Measurements from ENCODE around the gene HDAC11. TPM values are rescaled to one million over a fixed set of nuclear protein-coding genes. Genes with fewer than 3 reads are reported as not detected.

Gene HDAC11
- total and polyA plus RNA-seq, 10 of the 15 experiments (the other 5 are each of a cell fraction or from before 2014, with no cell fraction given), result 0.04 to 0.76 (median 0.22) TPM; not detected in 1

DNA sequence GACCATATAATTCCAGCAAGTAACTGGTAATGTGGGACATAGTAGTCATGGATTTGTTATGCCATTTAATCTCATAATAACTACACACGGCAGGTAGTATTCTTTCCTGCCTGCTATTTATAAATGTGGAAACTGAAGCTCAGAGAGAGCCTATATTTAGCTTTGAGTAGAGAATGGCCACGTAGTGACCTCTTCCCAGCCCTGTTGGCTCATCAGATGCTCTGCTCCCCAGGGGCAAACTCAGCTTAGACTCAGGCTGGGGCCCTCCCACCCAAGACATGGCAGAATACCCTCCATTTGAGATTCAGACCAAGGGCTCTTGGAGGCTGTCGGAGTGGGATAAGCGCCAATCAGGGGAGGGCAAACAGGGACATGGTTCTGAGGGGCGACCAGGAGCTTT is 17.3 kb upstream of the HDAC11 start (continued):
- no peak for TF ChIP-seq HCFC1 (IDR thresholded peaks at IDR 0.05; ENCODE audit: low read length)

DNA sequence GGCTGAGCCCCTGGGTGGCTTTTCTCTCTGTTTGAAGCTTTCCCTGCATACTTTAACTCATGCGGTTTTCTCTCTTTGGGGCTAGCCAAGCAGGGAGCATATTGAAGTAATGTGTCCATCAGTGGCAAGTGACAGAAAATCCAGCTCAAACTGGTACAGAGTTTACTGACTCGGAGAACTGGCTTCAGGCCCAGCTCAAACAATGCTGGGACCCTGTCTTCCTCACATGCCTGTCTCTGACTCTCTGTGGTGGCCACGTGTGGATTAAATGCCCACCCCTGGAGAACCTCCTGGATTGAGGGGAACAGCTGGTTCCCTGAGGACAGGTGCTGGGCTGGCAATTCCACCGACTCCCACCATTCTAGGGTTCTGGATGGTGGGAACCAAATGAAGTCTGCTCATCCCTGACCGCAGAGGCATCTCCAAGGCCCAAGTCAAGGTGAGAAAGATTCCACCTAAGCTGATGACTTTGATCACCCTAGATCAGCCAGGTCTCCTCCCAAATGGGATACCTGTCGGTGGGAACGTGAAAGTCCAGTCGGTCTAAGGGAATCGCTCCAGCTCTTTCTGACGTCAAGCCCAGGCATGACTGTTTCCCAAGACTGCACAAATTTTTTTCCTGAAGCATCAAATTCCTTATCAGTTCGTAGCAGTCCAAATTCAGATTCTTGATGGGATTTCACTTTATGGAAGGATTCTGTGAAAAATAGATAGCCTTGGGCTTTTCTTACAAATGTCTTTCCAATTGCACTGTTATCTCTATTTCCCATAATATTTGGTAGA is 16.3 kb upstream of the HDAC11 start:
- Histone ChIP-seq H3K9ac (ENCODE audit: control insufficient read depth, insufficient read depth, low read length) (no peak overlapping the region), H4K20me1 (ENCODE audit: control insufficient read depth, insufficient read depth) (no peaks in the 10 kb centered on the region), H3K4me2 (ENCODE audit: control insufficient read depth, insufficient read depth) (no peak overlapping the region), H3K36me3 (ENCODE audit: control insufficient read depth in 2 of 2, insufficient read depth in 2 of 2, low read length in 1 of 2) (no peaks in the 10 kb centered on the region), H3K79me2 (ENCODE audit: control insufficient read depth, insufficient read depth, low read length) (no peaks in the 10 kb centered on the region), H3K27ac (ENCODE audit: control insufficient read depth, insufficient read depth) (no peak overlapping the region), H3K27me3 (replicated peaks in 1 of 2; ENCODE audit: control insufficient read depth in 2 of 2, insufficient read depth in 2 of 2, low read length in 1 of 2) (peaks cover 0 to 3% of the 10 kb centered on the region in 2 experiments), H3K4me1 (ENCODE audit: control insufficient read depth, insufficient read depth, low read length) (no peaks in the 10 kb centered on the region), H3K4me3 (no peak overlapping the region), H3K9me3 (replicated peaks; ENCODE audit: control insufficient read depth, insufficient read depth, low read length) (no peaks in the 10 kb centered on the region), H2AFZ (ENCODE audit: control insufficient read depth, low read depth, low read length) (no peak overlapping the region)
- BruUV-seq (replicated peaks), result no TSS peak
- intact Hi-C loops (cut with micrococcal nuclease; ENCODE audit: unreplicated experiment), result no loop called here
- FAIRE-seq, result no peak
- no peak for TF ChIP-seq GATAD2B (conservative IDR thresholded peaks at IDR 0.05; ENCODE audit: low read depth)
- TF ChIP-seq NR2C2 (IDR thresholded peaks at IDR 0.05; ENCODE audit: borderline replicate concordance, control insufficient read depth, insufficient read length, low read depth), result no peak
- TF ChIP-seq IKZF2 (IDR thresholded peaks at IDR 0.05), result no peak
- no peak for TF ChIP-seq PML (IDR thresholded peaks at IDR 0.05; ENCODE audit: low read length)
- TF ChIP-seq CBX3 (IDR thresholded peaks at IDR 0.05; ENCODE audit: borderline replicate concordance, low read depth), result no peak
- TF ChIP-seq BCL11A (IDR thresholded peaks at IDR 0.05; ENCODE audit: low read depth, low read length), result no peak
- in situ Hi-C loops (cut with MboI), result no loop called here
- CTCF ChIA-PET, result interaction anchor here (0.7 to 4.5 kb wide), 7 partner anchors 8 to 371 kb away, joined by 3 to 56 read pairs (median 5); no protein-coding TSS in a partner anchor
- DNase-seq (ENCODE audit: low read depth, low spot score), result no peak
- WGBS (ENCODE audit: insufficient coverage, insufficient replicate concordance, low lambda C conversion rate, missing lambda C conversion rate), result 41% methylated on average over 11 of the region's 11 CpGs
- ATAC-seq, result no peak
- RAD21 ChIA-PET (ENCODE audit: unreplicated experiment), result interaction anchor here (1.3 to 2.2 kb wide), 2 partner anchors 11 to 371 kb away, joined by 6 to 16 read pairs; no protein-coding TSS in a partner anchor
- POLR2A ChIA-PET, result interaction anchor here (1.1 to 1.2 kb wide), 2 partner anchors 8 to 132 kb away, joined by 3 to 5 read pairs; no protein-coding TSS in a partner anchor
- SMC1A ChIA-PET (ENCODE audit: uncharacterized antibody, unreplicated experiment), result interaction anchor here (1.0 to 3.5 kb wide), 6 partner anchors 12 to 372 kb away, joined by 3 to 17 read pairs (median 4); no protein-coding TSS in a partner anchor
